Heart right ventricle (tissue), 16 donors: Measurements from ENCODE around the gene XPO4. TPM values are rescaled to one million over a fixed set of nuclear protein-coding genes. Genes with fewer than 3 reads are reported as not detected.
"Not testable (repeated sequence)": the region's sequence is repeated elsewhere in the genome, so short reads cannot be mapped to it uniquely, and the experiment has no call there.

Experiments
- ATAC-seq, 8 donors: fragments of 200-7000 bp; cut with Tn5 transposase; one replicate each; pipeline ENCODE4 v1.9.1; 2020; ENCODE audit warnings: mild to moderate bottlenecking in 8 of 8, moderate library complexity in 8 of 8, moderate number of reproducible peaks in 1 of 8
- DNase-seq, 2 donors: peaks; one replicate each; pipeline ENCODE4 v3.0.0-alpha.2; 2020
- H3K27ac ChIP-seq, 10 donors: fragments of 200-600 bp; sonication (generic) in 2 of 10; one replicate each; pipeline versions ENCODE4 v1.5.0 to v1.8.0; 2020 to 2022; ENCODE audit warnings: mild to moderate bottlenecking in 3 of 10
- H3K27me3 ChIP-seq, 7 donors: fragments of 200-600 bp; one replicate each; pipeline ENCODE4 v1.8.0; 2021 to 2022; ENCODE audit warnings: mild to moderate bottlenecking in 2 of 7
- H3K36me3 ChIP-seq, 9 donors: fragments of 200-600 bp; sonication (generic) in 1 of 9; one replicate each; pipeline versions ENCODE4 v1.5.0 to v1.8.0; 2020 to 2022; ENCODE audit warnings: mild to moderate bottlenecking in 2 of 9
- H3K4me1 ChIP-seq, 9 donors: fragments of 200-600 bp; sonication (generic) in 1 of 9; one replicate each; pipeline versions ENCODE4 v1.5.0 to v1.8.0; 2020 to 2022; ENCODE audit warnings: mild to moderate bottlenecking in 4 of 9
- H3K4me3 ChIP-seq, 10 donors: fragments of 200-600 bp; sonication (generic) in 2 of 10; one replicate each; pipeline versions ENCODE4 v1.5.0 to v1.8.0; 2020 to 2022; ENCODE audit warnings: mild to moderate bottlenecking in 7 of 10, moderate library complexity in 2 of 10
- H3K9me3 ChIP-seq, 11 donors: fragments of 200-600 bp in 10 of 11; sonication (generic) in 2 of 11; one replicate each; pipeline versions ENCODE4 v1.5.0 to v1.8.0; 2013 to 2022; ENCODE audit warnings: mild to moderate bottlenecking in 2 of 11, control low read depth in 1 of 11, moderate library complexity in 1 of 11
- CTCF ChIP-seq, 9 donors: fragments of 200-600 bp; sonication (generic) in 2 of 9; IDR thresholded peaks; one replicate each; pipeline versions ENCODE4 v1.5.0 to v1.8.0; 2021 to 2022; ENCODE audit warnings: antibody characterized with exemption in 9 of 9, mild to moderate bottlenecking in 5 of 9, moderate library complexity in 1 of 9
- WGBS, 2 donors: extraction: QIAGEN DNeasy Blood & Tissue Kit; methylation state at CpG; one replicate each; pipeline ENCODE4 v1.1.7; 2013; ENCODE audit warnings: inconsistent platforms in 1 of 2; 5-methylcytosine and 5-hydroxymethylcytosine counted together
- intact Hi-C, 10 donors: fragments of 100-400 bp; cut with DNase I; formaldehyde crosslinking; loops; one replicate each; pipeline versions ENCODE4 v1.11.1 to v1.14.2; 2022
- polyA plus RNA-seq, 2 donors: library from polyadenylated mRNA; stranded (reverse); fragments of 200-250 nt; gene quantifications; one replicate each; pipeline ENCODE4 v1.2.3, GENCODE V29; 2013
- total RNA-seq, 10 donors: library from RNA; stranded (reverse); fragmentation: NEBNext Ultra II Directional in 3 of 10; extraction: Animal tissue kit (Norgen Biotek cat#: 25700) in 3 of 10; gene quantifications; one replicate each; pipeline versions ENCODE4 v1.2.1 to v1.2.4, GENCODE V29; 2021 to 2023
- donor health status: Arrhythmogenic right ventricular cardiomyopathy.
- donor health status: ischemic (EF 13 %, LVEDD 7.1; RV severe dilation, severe dysfunction).
- donor health status: healthy with polysubstance abuse.
- donor health status: DM: no; HTN: yes; CAD: no.
- donor health status: DM: no; HTN: no; CAD: no.
- donor health status: ischemic (EF 25% LVEDD 6.9; RV normal size, moderate dysfunction).
- donor health status: ischemic (EF 25% LVEDD 5.7; RV mildly dilated, moderate dysfunction).
- donor health status: healthy.
- donor health status: DM: yes; HTN: yes; CAD: no.
- donor health status: Ischemic cardiomyopathy.
- donor health status: ischemic (EF 35%, LVEDD 5.7; RV mildly dilated, moderate dysfunction).
- donor health status: nonischemic (EF 11% LVEDD 7.7; RV severe dilation, severe dysfunction).
- donor health status: DM: yes; HTN: yes; CAD: no.
- donor health status: PGD.
- donor health status: ischemic (EF 29% LVEDD 5.4; RV normal size, mild dysfunction).
- donor health status: nonischemic (EF 23%, LVEDD 6.1; RV moderate dilation, normal function).

The XPO4 gene
- total and polyA plus RNA-seq, 12 donors: 3.5 to 68.1 (median 37.1) TPM

GRCh38 chr13:20754009-20754408 lies 148.5 kb downstream of the XPO4 start:
- H3K27ac ChIP-seq: no peak overlapping the region
- H3K4me1 ChIP-seq: no peaks in the 10 kb centered on the region
- DNase-seq (no peak), ATAC-seq (no peak)
- no peak for TF ChIP-seq CTCF (IDR thresholded peaks at IDR 0.05)
- peaks cover 0 to 60% (median 14%) of the 10 kb centered on the region in 11 donors for H3K9me3 ChIP-seq
- H3K4me3 ChIP-seq: no peak overlapping the region
- H3K36me3 ChIP-seq: peaks cover 0 to 31% (median 12%) of the 10 kb centered on the region in 9 donors
- no peaks in the 10 kb centered on the region for H3K27me3 ChIP-seq
- intact Hi-C loops: no loop called here

GRCh38 chr13:20749377-20749776 lies 153.2 kb downstream of the XPO4 start:
- DNase-seq (no peak), ATAC-seq (no peak)
- WGBS, 2 donors: 100% methylated on average over 1 of the region's 1 CpG
- Histone ChIP-seq H3K36me3 (peaks cover 0 to 18% (median 0%) of the 10 kb centered on the region in 9 donors), H3K27me3 (no peaks in the 10 kb centered on the region), H3K9me3 (peaks cover 0 to 56% (median 17%) of the 10 kb centered on the region in 11 donors), H3K4me3 (no peak overlapping the region), H3K27ac (no peak overlapping the region), H3K4me1 (no peaks in the 10 kb centered on the region)
- TF ChIP-seq CTCF (IDR thresholded peaks at IDR 0.05): no peak
- intact Hi-C loops: no loop called here

- H3K36me3 ChIP-seq, intact Hi-C loops, H3K27ac ChIP-seq, H3K4me3 ChIP-seq, ATAC-seq, DNase-seq, H3K27me3 ChIP-seq, H3K4me1 ChIP-seq: not testable (repeated sequence)
- peaks cover 0 to 21% (median 3%) of the 10 kb centered on the region in 11 donors for H3K9me3 ChIP-seq
- 90 to 96% methylated on average over 4 of the region's 4 CpGs for WGBS, 2 donors
These were observed 158.6 kb downstream of the XPO4 start for GRCh38 chr13:20743830-20744404.

- Histone ChIP-seq H3K27ac (no peak overlapping the region), H3K27me3 (no peaks in the 10 kb centered on the region), H3K36me3 (peaks cover 0 to 13% (median 0%) of the 10 kb centered on the region in 9 donors), H3K9me3 (peaks cover 0 to 15% (median 0%) of the 10 kb centered on the region in 11 donors), H3K4me3 (no peak overlapping the region), H3K4me1 (no peaks in the 10 kb centered on the region)
- WGBS, 2 donors: 99% methylated on average over 22 of the region's 22 CpGs
- TF ChIP-seq CTCF (IDR thresholded peaks at IDR 0.05): no peak
- DNase-seq (no peak), ATAC-seq (peak in 1 of 8 donors; percentile 34)
- intact Hi-C loops: no loop called here
These were observed 162.5 kb downstream of the XPO4 start for GRCh38 chr13:20740021-20740420.

- 90 to 95% methylated on average over 6 of the region's 6 CpGs for WGBS, 2 donors
- DNase-seq (no peak), ATAC-seq (no peak)
- Histone ChIP-seq H3K4me1 (no peaks in the 10 kb centered on the region), H3K36me3 (peaks cover 0 to 13% (median 0%) of the 10 kb centered on the region in 9 donors), H3K4me3 (no peak overlapping the region), H3K9me3 (peaks cover 0 to 8% (median 0%) of the 10 kb centered on the region in 11 donors), H3K27me3 (no peaks in the 10 kb centered on the region), H3K27ac (no peak overlapping the region)
- no peak for TF ChIP-seq CTCF (IDR thresholded peaks at IDR 0.05)
- intact Hi-C loops: no loop called here
These were observed 163.9 kb downstream of the XPO4 start for GRCh38 chr13:20738616-20739015.
